GM23338 (cell line): Measurements from ENCODE around the gene ARID4B. TPM values are rescaled to one million over a fixed set of nuclear protein-coding genes. Genes with fewer than 3 reads are reported as not detected.

ENCODE experiments used
- ATAC-seq: fragments of 200-7000 bp; cut with Tn5 transposase; 3 replicates; pipeline ENCODE4 v1.9.1; 2020
- DNase-seq: peaks from one replicate; pipeline ENCODE4 v3.0.0-alpha.2; 2015; ENCODE audit warnings: low spot score
- H2AFZ ChIP-seq: fragments of 200-600 bp; sonication (generic); 2 replicates; pipeline ENCODE4 v1.8.0; 2016; ENCODE audit warnings: antibody characterized with exemption, mild to moderate bottlenecking, moderate library complexity
- H3F3A ChIP-seq: fragments of 200-600 bp; sonication (generic); replicated peaks from 2 replicates; pipeline ENCODE4 v1.8.0; 2017; ENCODE audit warnings: antibody characterized with exemption, mixed run types, low read depth
- H3K27ac ChIP-seq: fragments of 200-600 bp; sonication (generic); 2 replicates; pipeline ENCODE4 v1.6.1; 2016; ENCODE audit warnings: low read depth
- H3K27me3 ChIP-seq: fragments of 200-600 bp; sonication (generic); 2 replicates; pipeline ENCODE4 v1.8.0; 2016; ENCODE audit warnings: mild to moderate bottlenecking, mixed run types, moderate library complexity; ENCODE audit not compliant: insufficient read depth
- H3K36me3 ChIP-seq: fragments of 200-600 bp; sonication (generic); 2 replicates; pipeline ENCODE4 v1.8.0; 2016; ENCODE audit warnings: mild to moderate bottlenecking; ENCODE audit not compliant: insufficient read depth
- H3K4me1 ChIP-seq: fragments of 200-600 bp; sonication (generic); 2 replicates; pipeline ENCODE4 v1.8.0; 2016; ENCODE audit warnings: mild to moderate bottlenecking, moderate library complexity; ENCODE audit not compliant: insufficient read depth
- H3K4me2 ChIP-seq: fragments of 200-600 bp; sonication (generic); 2 replicates; pipeline ENCODE4 v1.7.1; 2017; ENCODE audit warnings: mixed run types
- H3K4me3 ChIP-seq: fragments of 200-600 bp; sonication (generic); 2 replicates; pipeline ENCODE4 v1.6.1; 2016; ENCODE audit warnings: mixed run types
- H3K79me2 ChIP-seq: fragments of 200-600 bp; sonication (generic); replicated peaks from 2 replicates; pipeline ENCODE4 v1.8.0; 2017; ENCODE audit warnings: mild to moderate bottlenecking; ENCODE audit not compliant: insufficient read depth
- H3K9me2 ChIP-seq: fragments of 200-600 bp; sonication (generic); 2 replicates; pipeline ENCODE4 v1.8.0; 2017; ENCODE audit not compliant: insufficient read depth
- H4K20me1 ChIP-seq: fragments of 200-600 bp; sonication (generic); replicated peaks from 2 replicates; pipeline ENCODE4 v1.8.0; 2017; ENCODE audit warnings: mild to moderate bottlenecking; ENCODE audit not compliant: insufficient read depth
- H3K27ac Mint-ChIP-seq: 2 replicates; pipeline ENCODE4 v1.8.0; 2020; ENCODE audit warnings: inconsistent platforms, mild to moderate bottlenecking, moderate library complexity, mixed read lengths
- H3K27me3 Mint-ChIP-seq: 3 replicates; pipeline ENCODE4 v1.8.0; 2022; ENCODE audit warnings: low read depth, mild to moderate bottlenecking, moderate library complexity, mixed read lengths, inconsistent platforms; ENCODE audit not compliant: insufficient read depth, poor library complexity
- H3K36me3 Mint-ChIP-seq: 3 replicates; pipeline ENCODE4 v1.8.0; 2021; ENCODE audit warnings: low read depth, mild to moderate bottlenecking, inconsistent platforms, moderate library complexity, mixed read lengths
- H3K4me1 Mint-ChIP-seq: 3 replicates; pipeline ENCODE4 v1.8.0; 2020; ENCODE audit warnings: mild to moderate bottlenecking, inconsistent platforms, mixed read lengths
- H3K4me3 Mint-ChIP-seq: 3 replicates; pipeline ENCODE4 v1.8.0; 2021; ENCODE audit warnings: moderate library complexity, mild to moderate bottlenecking, inconsistent platforms, mixed read lengths
- H3K9me3 Mint-ChIP-seq: 3 replicates; pipeline ENCODE4 v1.8.0; 2020; ENCODE audit warnings: moderate library complexity, mild to moderate bottlenecking, inconsistent platforms, mixed read lengths
- CREB1 ChIP-seq: fragments of 250-450 bp; sonication (Bioruptor Pico); IDR thresholded peaks from 2 replicates; pipeline ENCODE4 v1.5.0; 2020; ENCODE audit warnings: low read depth, mild to moderate bottlenecking, moderate library complexity
- EZH2 ChIP-seq: fragments of 200-600 bp; sonication (generic); IDR thresholded peaks from one replicate; pipeline ENCODE4 v1.8.0; 2017; ENCODE audit warnings: antibody characterized with exemption, mild to moderate bottlenecking, low read depth; ENCODE audit not compliant: unreplicated experiment
- JUNB ChIP-seq: IDR thresholded peaks from one replicate; pipeline ENCODE4 v1.6.1; 2016; ENCODE audit warnings: antibody characterized with exemption; ENCODE audit not compliant: unreplicated experiment
- NANOG ChIP-seq: IDR thresholded peaks from 2 replicates; pipeline ENCODE4 v1.6.1; 2016; ENCODE audit warnings: antibody characterized with exemption, borderline replicate concordance
- POLR2AphosphoS5 ChIP-seq: IDR thresholded peaks from 2 replicates; pipeline ENCODE4 v1.6.1; 2016; ENCODE audit warnings: antibody characterized with exemption, low read depth
- STAT1 ChIP-seq: IDR thresholded peaks from one replicate; pipeline ENCODE4 v1.6.1; 2016; ENCODE audit warnings: antibody characterized with exemption; ENCODE audit not compliant: unreplicated experiment
- polyA plus RNA-seq: library from polyadenylated mRNA; unstranded; fragments of >200 nt; fragmentation: Nextera tagmentation; extraction: Ambion mirVana; gene quantifications from 2 replicates; pipeline ENCODE4 v1.2.1, GENCODE V29; 2016
- total RNA-seq: library from RNA; depleted of rRNA; stranded (reverse); fragments of >200 nt; shearing (Covaris generic); gene quantifications from 2 replicates; pipeline ENCODE4 v1.2.3, GENCODE V29; 2014
- TF ChIP-seq, protein P1 (sequence below): IDR thresholded peaks from one replicate; pipeline ENCODE4 v1.6.1; 2018; ENCODE audit warnings: antibody characterized with exemption; ENCODE audit not compliant: unreplicated experiment
- TF ChIP-seq, protein P2 (sequence below), 2 experiments: fragments of 200-600 bp in 1 of 2; sonication (generic) in 1 of 2; conservative IDR thresholded peaks; 2 replicates each; pipeline versions ENCODE4 v1.5.1 to v1.6.1; 2016 to 2017; ENCODE audit warnings: antibody characterized with exemption in 2 of 2, low read depth in 2 of 2, mild to moderate bottlenecking in 2 of 2, moderate library complexity in 1 of 2
- TF ChIP-seq, protein P3 (sequence below): IDR thresholded peaks from 2 replicates; pipeline ENCODE4 v1.6.1; 2016; ENCODE audit warnings: antibody characterized with exemption

The ARID4B gene
- total and polyA plus RNA-seq, 2 experiments from 2014 or later, result 25.1 to 59.8 TPM

DNA sequence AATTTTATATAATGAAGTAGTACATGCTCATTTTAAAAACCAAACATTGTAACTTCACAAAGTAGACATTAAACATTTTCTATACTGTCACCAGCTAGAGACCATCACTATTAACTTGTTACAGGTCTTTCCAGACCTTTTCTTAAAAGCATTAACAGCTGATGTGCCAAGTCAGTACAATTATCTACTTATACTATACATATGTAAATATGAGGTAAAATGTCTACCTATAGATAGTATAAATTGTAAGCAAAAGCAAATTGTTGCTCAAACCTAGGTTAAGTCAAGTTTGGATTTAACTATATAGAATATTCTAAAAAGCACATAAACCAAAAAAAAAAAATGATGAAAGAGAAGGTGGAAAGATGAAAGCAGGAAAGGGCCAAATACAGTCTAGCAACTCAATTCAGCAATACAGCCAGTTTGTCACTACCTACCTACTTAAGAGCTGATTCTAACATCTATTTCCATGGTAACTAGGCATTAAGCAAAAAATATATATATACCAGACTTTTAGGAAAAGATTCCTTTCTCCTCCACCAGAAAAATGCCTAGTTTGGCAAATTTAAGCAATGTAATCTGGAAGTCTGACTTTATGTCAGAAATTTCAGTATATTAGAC, 34.5 kb downstream of the ARID4B start:
- Mint-ChIP-seq H3K9me3 (peaks cover 5% of the 10 kb centered on the region; the same call in 1 of the 3 replicates), H3K27ac (no peak overlapping the region; the same call in 1 of the 2 replicates), H3K27me3 (peaks cover 4% of the 10 kb centered on the region), H3K4me1 (peaks cover 20% of the 10 kb centered on the region), H3K36me3 (peaks cover 20% of the 10 kb centered on the region; the same call in 2 of the 3 replicates), H3K4me3 (no peak overlapping the region)
- ATAC-seq (no peak), DNase-seq (no peak)
- H3K36me3 ChIP-seq, result no peaks in the 10 kb centered on the region
- no peaks in the 10 kb centered on the region for H3F3A ChIP-seq
- TF ChIP-seq NANOG, result no peak
- TF ChIP-seq, protein P1, sequence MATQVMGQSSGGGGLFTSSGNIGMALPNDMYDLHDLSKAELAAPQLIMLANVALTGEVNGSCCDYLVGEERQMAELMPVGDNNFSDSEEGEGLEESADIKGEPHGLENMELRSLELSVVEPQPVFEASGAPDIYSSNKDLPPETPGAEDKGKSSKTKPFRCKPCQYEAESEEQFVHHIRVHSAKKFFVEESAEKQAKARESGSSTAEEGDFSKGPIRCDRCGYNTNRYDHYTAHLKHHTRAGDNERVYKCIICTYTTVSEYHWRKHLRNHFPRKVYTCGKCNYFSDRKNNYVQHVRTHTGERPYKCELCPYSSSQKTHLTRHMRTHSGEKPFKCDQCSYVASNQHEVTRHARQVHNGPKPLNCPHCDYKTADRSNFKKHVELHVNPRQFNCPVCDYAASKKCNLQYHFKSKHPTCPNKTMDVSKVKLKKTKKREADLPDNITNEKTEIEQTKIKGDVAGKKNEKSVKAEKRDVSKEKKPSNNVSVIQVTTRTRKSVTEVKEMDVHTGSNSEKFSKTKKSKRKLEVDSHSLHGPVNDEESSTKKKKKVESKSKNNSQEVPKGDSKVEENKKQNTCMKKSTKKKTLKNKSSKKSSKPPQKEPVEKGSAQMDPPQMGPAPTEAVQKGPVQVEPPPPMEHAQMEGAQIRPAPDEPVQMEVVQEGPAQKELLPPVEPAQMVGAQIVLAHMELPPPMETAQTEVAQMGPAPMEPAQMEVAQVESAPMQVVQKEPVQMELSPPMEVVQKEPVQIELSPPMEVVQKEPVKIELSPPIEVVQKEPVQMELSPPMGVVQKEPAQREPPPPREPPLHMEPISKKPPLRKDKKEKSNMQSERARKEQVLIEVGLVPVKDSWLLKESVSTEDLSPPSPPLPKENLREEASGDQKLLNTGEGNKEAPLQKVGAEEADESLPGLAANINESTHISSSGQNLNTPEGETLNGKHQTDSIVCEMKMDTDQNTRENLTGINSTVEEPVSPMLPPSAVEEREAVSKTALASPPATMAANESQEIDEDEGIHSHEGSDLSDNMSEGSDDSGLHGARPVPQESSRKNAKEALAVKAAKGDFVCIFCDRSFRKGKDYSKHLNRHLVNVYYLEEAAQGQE, result no peak
- TF ChIP-seq, protein P2, sequence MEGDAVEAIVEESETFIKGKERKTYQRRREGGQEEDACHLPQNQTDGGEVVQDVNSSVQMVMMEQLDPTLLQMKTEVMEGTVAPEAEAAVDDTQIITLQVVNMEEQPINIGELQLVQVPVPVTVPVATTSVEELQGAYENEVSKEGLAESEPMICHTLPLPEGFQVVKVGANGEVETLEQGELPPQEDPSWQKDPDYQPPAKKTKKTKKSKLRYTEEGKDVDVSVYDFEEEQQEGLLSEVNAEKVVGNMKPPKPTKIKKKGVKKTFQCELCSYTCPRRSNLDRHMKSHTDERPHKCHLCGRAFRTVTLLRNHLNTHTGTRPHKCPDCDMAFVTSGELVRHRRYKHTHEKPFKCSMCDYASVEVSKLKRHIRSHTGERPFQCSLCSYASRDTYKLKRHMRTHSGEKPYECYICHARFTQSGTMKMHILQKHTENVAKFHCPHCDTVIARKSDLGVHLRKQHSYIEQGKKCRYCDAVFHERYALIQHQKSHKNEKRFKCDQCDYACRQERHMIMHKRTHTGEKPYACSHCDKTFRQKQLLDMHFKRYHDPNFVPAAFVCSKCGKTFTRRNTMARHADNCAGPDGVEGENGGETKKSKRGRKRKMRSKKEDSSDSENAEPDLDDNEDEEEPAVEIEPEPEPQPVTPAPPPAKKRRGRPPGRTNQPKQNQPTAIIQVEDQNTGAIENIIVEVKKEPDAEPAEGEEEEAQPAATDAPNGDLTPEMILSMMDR (conservative IDR thresholded peaks at IDR 0.05; ENCODE audit: low read depth in 2 of 2), result no peak
- TF ChIP-seq JUNB, result no peak
- TF ChIP-seq, protein P3, sequence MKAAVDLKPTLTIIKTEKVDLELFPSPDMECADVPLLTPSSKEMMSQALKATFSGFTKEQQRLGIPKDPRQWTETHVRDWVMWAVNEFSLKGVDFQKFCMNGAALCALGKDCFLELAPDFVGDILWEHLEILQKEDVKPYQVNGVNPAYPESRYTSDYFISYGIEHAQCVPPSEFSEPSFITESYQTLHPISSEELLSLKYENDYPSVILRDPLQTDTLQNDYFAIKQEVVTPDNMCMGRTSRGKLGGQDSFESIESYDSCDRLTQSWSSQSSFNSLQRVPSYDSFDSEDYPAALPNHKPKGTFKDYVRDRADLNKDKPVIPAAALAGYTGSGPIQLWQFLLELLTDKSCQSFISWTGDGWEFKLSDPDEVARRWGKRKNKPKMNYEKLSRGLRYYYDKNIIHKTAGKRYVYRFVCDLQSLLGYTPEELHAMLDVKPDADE, result no peak
- TF ChIP-seq POLR2AphosphoS5, result no peak
- peak overlapping the region; percentile 14; the same call in 1 of the 2 replicates for H3K27ac ChIP-seq
- peaks cover 99% of the 10 kb centered on the region for H3K79me2 ChIP-seq
- no peak overlapping the region for H2AFZ ChIP-seq
- peaks cover 11% of the 10 kb centered on the region; the same call in 1 of the 2 replicates for H3K4me1 ChIP-seq
- H3K4me2 ChIP-seq, result no peak overlapping the region
- peaks cover 51% of the 10 kb centered on the region for H4K20me1 ChIP-seq
- no peaks in the 10 kb centered on the region for H3K9me2 ChIP-seq
- no peak overlapping the region for H3K4me3 ChIP-seq
- H3K27me3 ChIP-seq, result no peaks in the 10 kb centered on the region

DNA sequence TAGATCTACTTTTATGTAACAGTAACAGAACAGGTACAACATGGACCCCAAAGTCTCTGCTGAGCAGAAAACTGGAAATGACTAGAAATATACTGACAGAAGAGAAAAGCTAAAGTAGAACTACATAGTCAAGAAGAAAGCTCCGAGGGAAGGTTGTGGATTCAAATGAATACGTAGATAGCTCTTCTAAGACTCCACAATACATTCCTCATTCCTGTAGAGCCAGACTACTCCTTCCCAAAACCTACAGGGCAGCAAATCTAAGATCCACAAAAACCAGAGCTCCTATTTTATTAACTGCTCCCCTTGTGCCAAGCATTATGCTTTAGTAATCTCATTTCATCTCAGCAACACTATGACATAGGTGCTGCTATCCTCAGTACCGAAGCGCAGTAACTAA, 35.2 kb downstream of the ARID4B start:
- Histone ChIP-seq H3K9me2 (no peaks in the 10 kb centered on the region), H3K4me2 (no peak overlapping the region), H3K36me3 (no peaks in the 10 kb centered on the region), H3F3A (no peaks in the 10 kb centered on the region), H3K27ac (peak overlapping the region; percentile 14), H3K4me3 (no peak overlapping the region), H3K4me1 (peaks cover 17% of the 10 kb centered on the region), H2AFZ (no peak overlapping the region), H3K27me3 (no peaks in the 10 kb centered on the region), H4K20me1 (peaks cover 57% of the 10 kb centered on the region), H3K79me2 (peaks cover 99% of the 10 kb centered on the region)
- peaks cover 4% of the 10 kb centered on the region for H3K27me3 Mint-ChIP-seq
- peaks cover 26% of the 10 kb centered on the region for H3K4me1 Mint-ChIP-seq
- H3K36me3 Mint-ChIP-seq, result peaks cover 16% of the 10 kb centered on the region; the same call in 2 of the 3 replicates
- peaks cover 5% of the 10 kb centered on the region; the same call in 1 of the 3 replicates for H3K9me3 Mint-ChIP-seq
- 0 out of 2 replicates have a peak overlapping the region, but pooled peaks have one; percentile 39 for H3K27ac Mint-ChIP-seq
- DNase-seq (peak; percentile 36), ATAC-seq (peak; percentile 51)
- H3K4me3 Mint-ChIP-seq, result no peak overlapping the region
- TF ChIP-seq EZH2, result no peak
- TF ChIP-seq CREB1 (CRISPR knock-in tag), result no peak
- TF ChIP-seq STAT1, result no peak
